Loucy (cell line): Measurements from ENCODE around the gene SELENOI.

Experiments
- EZH2phosphoT487 ChIP-seq: fragments of 200-600 bp; IDR thresholded peaks from 2 replicates; pipeline ENCODE4 v1.6.1; 2018; ENCODE audit warnings: antibody characterized with exemption, mild to moderate bottlenecking, moderate library complexity, borderline replicate concordance
- TF ChIP-seq, protein P1 (sequence below): fragments of 200-600 bp; sonication (generic); conservative IDR thresholded peaks from 2 replicates; pipeline ENCODE4 v1.5.1; 2014; ENCODE audit warnings: mild to moderate bottlenecking, antibody characterized with exemption, low read length

DNA sequence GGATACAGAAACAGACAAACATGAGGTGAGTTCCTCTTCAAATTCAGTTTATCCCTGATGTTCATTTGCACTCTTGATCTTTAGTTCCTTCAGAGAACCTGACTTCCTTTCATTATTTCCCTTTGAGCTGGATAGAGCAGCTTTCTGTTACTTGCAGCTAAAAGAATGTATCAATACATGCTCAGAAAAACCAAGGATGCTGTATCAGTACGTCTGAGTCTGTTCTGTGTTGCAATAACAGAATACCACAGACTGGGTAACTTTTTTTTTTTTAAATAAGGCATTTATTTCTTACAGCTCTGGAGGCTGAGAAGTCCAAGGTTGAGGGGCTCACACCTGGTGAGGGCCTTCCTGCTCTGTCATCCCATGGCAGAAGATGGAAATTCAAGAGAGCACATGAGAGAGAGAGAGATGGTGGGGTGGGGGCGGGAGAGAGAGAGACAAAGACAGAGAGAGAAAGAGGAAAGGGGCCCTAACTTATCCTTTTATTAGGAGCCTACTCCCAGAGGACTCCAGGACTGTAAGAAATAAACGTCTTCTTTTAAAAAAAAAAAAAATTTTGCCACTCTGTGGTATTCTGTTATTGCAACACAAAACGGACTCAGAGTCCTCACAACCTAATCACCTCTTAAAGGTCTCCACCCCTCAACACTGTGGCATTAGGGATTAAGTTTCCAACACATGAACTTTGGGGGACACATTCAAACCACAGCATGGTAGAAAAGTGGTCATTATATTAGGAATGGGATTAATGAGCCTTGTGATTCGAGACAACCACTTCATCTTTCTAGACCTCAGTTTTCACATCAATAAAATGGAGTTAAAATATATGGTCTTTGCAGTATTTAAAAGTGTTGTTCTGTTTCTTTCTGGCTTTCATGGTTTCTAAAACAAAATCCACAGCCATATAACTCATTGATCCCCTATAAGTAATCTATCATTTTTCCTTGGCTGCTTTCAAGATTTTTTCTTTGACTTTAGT is 18.4 kb upstream of the SELENOI start:
- TF ChIP-seq, protein P1, sequence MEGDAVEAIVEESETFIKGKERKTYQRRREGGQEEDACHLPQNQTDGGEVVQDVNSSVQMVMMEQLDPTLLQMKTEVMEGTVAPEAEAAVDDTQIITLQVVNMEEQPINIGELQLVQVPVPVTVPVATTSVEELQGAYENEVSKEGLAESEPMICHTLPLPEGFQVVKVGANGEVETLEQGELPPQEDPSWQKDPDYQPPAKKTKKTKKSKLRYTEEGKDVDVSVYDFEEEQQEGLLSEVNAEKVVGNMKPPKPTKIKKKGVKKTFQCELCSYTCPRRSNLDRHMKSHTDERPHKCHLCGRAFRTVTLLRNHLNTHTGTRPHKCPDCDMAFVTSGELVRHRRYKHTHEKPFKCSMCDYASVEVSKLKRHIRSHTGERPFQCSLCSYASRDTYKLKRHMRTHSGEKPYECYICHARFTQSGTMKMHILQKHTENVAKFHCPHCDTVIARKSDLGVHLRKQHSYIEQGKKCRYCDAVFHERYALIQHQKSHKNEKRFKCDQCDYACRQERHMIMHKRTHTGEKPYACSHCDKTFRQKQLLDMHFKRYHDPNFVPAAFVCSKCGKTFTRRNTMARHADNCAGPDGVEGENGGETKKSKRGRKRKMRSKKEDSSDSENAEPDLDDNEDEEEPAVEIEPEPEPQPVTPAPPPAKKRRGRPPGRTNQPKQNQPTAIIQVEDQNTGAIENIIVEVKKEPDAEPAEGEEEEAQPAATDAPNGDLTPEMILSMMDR: no peak
- TF ChIP-seq EZH2phosphoT487: no peak
